Measurements from ENCODE around the gene SUSD1.

DNA sequence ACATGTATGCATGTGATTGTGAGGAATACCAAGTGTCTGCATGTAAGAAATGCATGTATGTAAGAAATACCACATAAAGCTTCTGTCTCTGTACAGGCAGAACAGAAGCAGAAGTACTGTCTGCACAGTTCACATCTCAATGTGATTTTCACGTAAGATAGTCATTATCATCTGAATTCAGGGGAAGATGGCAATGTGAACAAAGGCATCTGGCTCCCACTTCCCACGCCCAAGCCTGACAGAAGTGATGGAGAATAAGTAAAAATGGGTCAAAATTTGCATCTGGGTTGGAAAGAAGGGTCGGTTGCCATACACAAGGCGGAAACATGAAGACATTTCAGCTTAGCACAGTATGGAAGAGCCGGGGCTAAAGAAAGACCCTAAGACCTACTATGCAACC lies 71.7 kb downstream of the SUSD1 start:
- TF ChIP-seq POLR2A (IDR thresholded peaks at IDR 0.05) (no peak), EP300 (IDR thresholded peaks at IDR 0.05) (no peak), POLR2AphosphoS5 (IDR thresholded peaks at IDR 0.05) (no peak)
- TF ChIP-seq, protein P1, sequence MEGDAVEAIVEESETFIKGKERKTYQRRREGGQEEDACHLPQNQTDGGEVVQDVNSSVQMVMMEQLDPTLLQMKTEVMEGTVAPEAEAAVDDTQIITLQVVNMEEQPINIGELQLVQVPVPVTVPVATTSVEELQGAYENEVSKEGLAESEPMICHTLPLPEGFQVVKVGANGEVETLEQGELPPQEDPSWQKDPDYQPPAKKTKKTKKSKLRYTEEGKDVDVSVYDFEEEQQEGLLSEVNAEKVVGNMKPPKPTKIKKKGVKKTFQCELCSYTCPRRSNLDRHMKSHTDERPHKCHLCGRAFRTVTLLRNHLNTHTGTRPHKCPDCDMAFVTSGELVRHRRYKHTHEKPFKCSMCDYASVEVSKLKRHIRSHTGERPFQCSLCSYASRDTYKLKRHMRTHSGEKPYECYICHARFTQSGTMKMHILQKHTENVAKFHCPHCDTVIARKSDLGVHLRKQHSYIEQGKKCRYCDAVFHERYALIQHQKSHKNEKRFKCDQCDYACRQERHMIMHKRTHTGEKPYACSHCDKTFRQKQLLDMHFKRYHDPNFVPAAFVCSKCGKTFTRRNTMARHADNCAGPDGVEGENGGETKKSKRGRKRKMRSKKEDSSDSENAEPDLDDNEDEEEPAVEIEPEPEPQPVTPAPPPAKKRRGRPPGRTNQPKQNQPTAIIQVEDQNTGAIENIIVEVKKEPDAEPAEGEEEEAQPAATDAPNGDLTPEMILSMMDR (IDR thresholded peaks at IDR 0.05), result no peak

Measured in stomach (tissue), 4 donors.